ENCODE measurements around the gene IQSEC1.
A peak's percentile ranks its signal among the peaks of the same experiment; 100 is the strongest.

Gene IQSEC1

GRCh38 chr3:12986031-12986430 is 87.2 kb downstream of the IQSEC1 start:
- Mint-ChIP-seq H3K9me3 (no peaks in the 10 kb centered on the region), H3K4me1 (peaks cover 81% of the 10 kb centered on the region), H3K36me3 (peaks cover 16% of the 10 kb centered on the region), H3K4me3 (no peak overlapping the region), H3K27ac (peak overlapping the region; percentile 68)
- DNase-seq (ENCODE audit: low spot score in 2 of 2) (no peak), ATAC-seq (no peak)

GRCh38 chr3:12985148-12985547 is 88.1 kb downstream of the IQSEC1 start:
- Mint-ChIP-seq H3K4me3 (no peak overlapping the region), H3K27ac (no peak overlapping the region), H3K9me3 (no peaks in the 10 kb centered on the region), H3K36me3 (peaks cover 7% of the 10 kb centered on the region), H3K4me1 (peaks cover 80% of the 10 kb centered on the region)
- ATAC-seq: no peak
- no peak for DNase-seq (ENCODE audit: low spot score in 2 of 2)

- no peaks in the 10 kb centered on the region for H3K9me3 Mint-ChIP-seq
- ATAC-seq (peak; percentile 81), DNase-seq (ENCODE audit: low spot score in 2 of 2) (peak; percentile 44 to 82)
- peaks cover 75% of the 10 kb centered on the region for H3K4me1 Mint-ChIP-seq
- H3K36me3 Mint-ChIP-seq: peaks cover 16% of the 10 kb centered on the region
- H3K4me3 Mint-ChIP-seq: no peak overlapping the region
- H3K27ac Mint-ChIP-seq: peak overlapping the region; percentile 48
Observed at GRCh38 chr3:12984023-12984823, 89.0 kb downstream of the IQSEC1 start.

- Mint-ChIP-seq H3K4me1 (peaks cover 70% of the 10 kb centered on the region), H3K36me3 (peaks cover 18% of the 10 kb centered on the region), H3K4me3 (peak overlapping the region; percentile 28), H3K27ac (peak overlapping the region; percentile 37), H3K9me3 (no peaks in the 10 kb centered on the region)
- DNase-seq (ENCODE audit: low spot score in 2 of 2) (no peak), ATAC-seq (peak; percentile 44)
Observed at GRCh38 chr3:12983319-12983718, 89.9 kb downstream of the IQSEC1 start.

- Mint-ChIP-seq H3K4me3 (peak overlapping the region; percentile 28), H3K4me1 (peaks cover 67% of the 10 kb centered on the region), H3K36me3 (peaks cover 18% of the 10 kb centered on the region), H3K27ac (peak overlapping the region; percentile 37), H3K9me3 (no peaks in the 10 kb centered on the region)
- ATAC-seq: peak; percentile 66
- DNase-seq (ENCODE audit: low spot score in 2 of 2): no peak
Observed at GRCh38 chr3:12982619-12983101, 90.6 kb downstream of the IQSEC1 start.

- H3K36me3 Mint-ChIP-seq: peaks cover 12% of the 10 kb centered on the region
- H3K27ac Mint-ChIP-seq: peak overlapping the region; percentile 85
- DNase-seq (ENCODE audit: low spot score in 2 of 2): no peak
- peak; percentile 43 for ATAC-seq
- peaks cover 61% of the 10 kb centered on the region for H3K4me1 Mint-ChIP-seq
- no peak overlapping the region for H3K4me3 Mint-ChIP-seq
- no peaks in the 10 kb centered on the region for H3K9me3 Mint-ChIP-seq
Observed at GRCh38 chr3:12981306-12982275, 91.6 kb downstream of the IQSEC1 start.

GRCh38 chr3:12980596-12981290 is 92.5 kb downstream of the IQSEC1 start:
- no peak overlapping the region for H3K4me3 Mint-ChIP-seq
- DNase-seq (ENCODE audit: low spot score in 2 of 2): no peak
- no peaks in the 10 kb centered on the region for H3K9me3 Mint-ChIP-seq
- no peak for ATAC-seq
- peaks cover 63% of the 10 kb centered on the region for H3K4me1 Mint-ChIP-seq
- H3K27ac Mint-ChIP-seq: peak overlapping the region; percentile 85
- H3K36me3 Mint-ChIP-seq: peaks cover 12% of the 10 kb centered on the region

GRCh38 chr3:12979947-12980487 is 93.2 kb downstream of the IQSEC1 start:
- peaks cover 12% of the 10 kb centered on the region for H3K36me3 Mint-ChIP-seq
- ATAC-seq (no peak), DNase-seq (ENCODE audit: low spot score in 2 of 2) (no peak)
- H3K9me3 Mint-ChIP-seq: no peaks in the 10 kb centered on the region
- peaks cover 68% of the 10 kb centered on the region for H3K4me1 Mint-ChIP-seq
- H3K4me3 Mint-ChIP-seq: no peak overlapping the region
- peak overlapping the region; percentile 85 for H3K27ac Mint-ChIP-seq

- ATAC-seq (no peak), DNase-seq (ENCODE audit: low spot score in 2 of 2) (no peak)
- Mint-ChIP-seq H3K4me3 (no peak overlapping the region), H3K9me3 (no peaks in the 10 kb centered on the region), H3K4me1 (peaks cover 70% of the 10 kb centered on the region), H3K27ac (no peak overlapping the region), H3K36me3 (peaks cover 12% of the 10 kb centered on the region)
Observed at GRCh38 chr3:12979151-12979946, 93.9 kb downstream of the IQSEC1 start.

GRCh38 chr3:12978682-12979081 is 94.5 kb downstream of the IQSEC1 start:
- DNase-seq (ENCODE audit: low spot score in 2 of 2): no peak
- no peaks in the 10 kb centered on the region for H3K9me3 Mint-ChIP-seq
- H3K4me3 Mint-ChIP-seq: no peak overlapping the region
- no peak overlapping the region for H3K27ac Mint-ChIP-seq
- peaks cover 12% of the 10 kb centered on the region for H3K36me3 Mint-ChIP-seq
- no peak for ATAC-seq
- H3K4me1 Mint-ChIP-seq: peaks cover 70% of the 10 kb centered on the region

- ATAC-seq (no peak), DNase-seq (ENCODE audit: low spot score in 2 of 2) (no peak)
- Mint-ChIP-seq H3K9me3 (no peaks in the 10 kb centered on the region), H3K27ac (no peak overlapping the region), H3K4me1 (peaks cover 70% of the 10 kb centered on the region), H3K4me3 (no peak overlapping the region), H3K36me3 (peaks cover 19% of the 10 kb centered on the region)
Observed at GRCh38 chr3:12977117-12977808, 96.0 kb downstream of the IQSEC1 start.

GRCh38 chr3:12975748-12976522 is 97.3 kb downstream of the IQSEC1 start:
- ATAC-seq (no peak), DNase-seq (ENCODE audit: low spot score in 2 of 2) (no peak)
- no peaks in the 10 kb centered on the region for H3K9me3 Mint-ChIP-seq
- H3K4me1 Mint-ChIP-seq: peaks cover 63% of the 10 kb centered on the region
- peaks cover 26% of the 10 kb centered on the region for H3K36me3 Mint-ChIP-seq
- H3K27ac Mint-ChIP-seq: peak overlapping the region; percentile 72
- H3K4me3 Mint-ChIP-seq: no peak overlapping the region

GRCh38 chr3:12974819-12975218 is 98.4 kb downstream of the IQSEC1 start:
- H3K4me1 Mint-ChIP-seq: peaks cover 66% of the 10 kb centered on the region
- peaks cover 31% of the 10 kb centered on the region for H3K36me3 Mint-ChIP-seq
- H3K4me3 Mint-ChIP-seq: no peak overlapping the region
- H3K27ac Mint-ChIP-seq: no peak overlapping the region
- H3K9me3 Mint-ChIP-seq: no peaks in the 10 kb centered on the region
- ATAC-seq (no peak), DNase-seq (ENCODE audit: low spot score in 2 of 2) (no peak)
